GM12801 (cell line): ENCODE results near the gene STH.

Source experiments
- CTCF ChIP-seq: IDR thresholded peaks from one replicate; pipeline ENCODE4 v1.5.1; 2011; ENCODE audit warnings: control low read depth; ENCODE audit not compliant: insufficient read length; ENCODE audit errors: extremely low read depth

The STH gene

GRCh38 chr17:45998987-45999899 lies at the start of gene STH:
TSS of gene STH (plus strand) at chr17:45999250. CDS start at chr17:45999280, 30 bp downstream.
- no peak for TF ChIP-seq CTCF

GRCh38 chr17:45949755-45950320 lies 49.2 kb upstream of the STH start:
- TF ChIP-seq CTCF: no peak

DNA sequence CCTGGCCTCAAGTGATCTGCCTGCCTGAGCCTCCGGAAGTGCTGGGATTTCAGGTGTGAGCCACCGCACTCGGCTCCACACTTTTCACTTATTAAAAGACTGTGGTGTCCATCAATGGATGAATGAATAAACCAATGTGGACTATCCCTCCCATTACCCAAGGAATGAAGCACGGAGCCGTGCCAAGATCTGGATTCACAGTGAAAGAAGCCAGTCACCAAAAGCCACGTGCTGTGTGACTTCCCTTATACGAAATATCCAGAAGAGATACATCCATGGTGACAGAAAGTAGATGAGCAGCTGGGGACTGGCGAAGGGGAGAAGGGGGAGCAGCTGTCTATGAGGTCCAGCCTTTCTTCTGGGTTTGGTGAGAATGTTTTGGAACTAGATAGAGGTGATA lies 48.2 kb upstream of the STH start:
- no peak for TF ChIP-seq CTCF

DNA sequence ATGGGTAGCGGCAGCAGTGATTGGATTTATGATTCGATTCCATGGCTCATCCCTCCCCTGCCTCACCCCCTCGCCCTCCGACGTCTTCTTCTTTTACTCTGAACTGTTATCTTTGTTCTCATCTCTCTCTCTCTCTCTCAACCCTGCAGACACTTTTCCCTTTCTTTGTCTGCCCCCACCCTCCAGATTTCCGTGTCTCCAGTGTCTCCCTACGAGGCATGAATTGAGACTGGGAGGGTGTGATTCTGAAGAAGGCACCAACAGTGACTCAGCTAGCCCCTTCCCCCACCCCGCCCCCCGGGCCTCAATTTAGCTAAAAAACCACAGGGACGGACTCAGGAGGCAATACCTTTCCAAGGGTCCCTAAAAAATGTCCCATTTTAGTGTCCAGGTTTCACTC lies 47.6 kb upstream of the STH start:
- no peak for TF ChIP-seq CTCF

DNA sequence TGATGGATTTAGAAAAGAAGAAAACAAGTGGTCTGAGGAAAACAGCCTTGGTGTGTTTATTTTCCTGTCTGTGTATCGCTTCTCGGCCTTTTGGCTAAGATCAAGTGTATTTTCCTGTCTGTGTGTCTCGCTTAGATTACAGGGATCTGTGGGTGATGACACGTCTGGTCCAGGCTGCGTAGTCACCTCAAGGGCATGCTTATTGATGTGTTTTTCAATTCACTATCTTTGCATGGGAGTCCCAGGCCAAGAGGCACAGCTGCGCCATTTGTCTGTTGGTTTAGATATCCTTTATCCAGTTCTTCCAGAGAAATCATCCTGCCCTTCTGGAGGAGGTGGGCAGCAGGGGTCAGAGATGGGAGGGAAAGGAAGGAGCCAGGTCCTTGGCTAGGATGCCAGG lies 47.1 kb upstream of the STH start:
- TF ChIP-seq CTCF: no peak

DNA sequence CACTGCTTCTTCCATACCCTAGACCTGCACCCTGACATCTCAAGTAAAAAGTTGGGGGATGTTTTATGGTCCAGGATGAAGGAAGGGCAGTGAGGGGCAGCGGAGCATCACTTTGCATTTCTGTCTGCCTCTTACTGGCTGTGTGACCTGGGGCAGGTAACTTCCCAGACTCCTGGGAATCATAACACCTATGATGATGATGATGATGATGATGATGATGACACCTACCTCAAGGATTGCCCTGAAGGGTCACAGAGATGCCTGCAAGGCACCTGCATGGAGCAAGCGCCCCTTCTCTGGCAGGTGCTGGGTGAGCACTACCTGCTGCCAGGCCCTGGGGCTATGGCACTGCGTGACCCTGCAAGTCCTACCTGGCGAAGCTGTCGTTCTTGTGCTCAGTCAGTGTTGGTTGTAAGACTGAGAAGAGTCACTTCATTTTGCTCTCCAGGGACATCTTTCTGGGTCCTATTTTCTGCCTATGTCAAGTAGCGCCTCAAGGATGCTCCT lies 46.2 kb upstream of the STH start:
- no peak for TF ChIP-seq CTCF

DNA sequence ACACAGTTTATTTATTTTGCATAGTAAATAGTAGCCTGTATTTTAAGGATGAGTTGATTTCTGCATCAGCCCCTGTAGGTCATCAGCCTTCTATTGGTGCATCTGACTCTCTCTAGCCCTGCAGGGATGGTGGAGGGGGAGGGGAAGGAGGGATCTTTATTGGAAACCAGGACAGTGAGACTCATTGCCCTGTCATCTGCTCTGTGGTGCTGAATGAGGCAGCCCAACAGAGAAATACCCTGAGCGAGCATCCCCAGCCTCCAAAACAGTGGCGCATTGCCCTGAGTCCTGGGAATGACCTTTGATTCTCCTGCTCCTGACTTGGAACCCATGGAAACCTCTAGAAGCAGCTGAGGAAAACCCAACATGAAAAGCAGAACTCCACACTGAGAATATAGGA lies 45.5 kb upstream of the STH start:
- TF ChIP-seq CTCF: no peak
